ENCODE results near the gene MTOR.

- no peak for TF ChIP-seq FOS (IDR thresholded peaks at IDR 0.05; ENCODE audit: borderline replicate concordance, insufficient read depth, low read length)
- no peak for TF ChIP-seq CTCF (IDR thresholded peaks at IDR 0.05; ENCODE audit: extremely low read depth in 1 of 2, insufficient read depth in 1 of 2, low read depth in 1 of 2, low read length in 2 of 2)
- TF ChIP-seq MAX (IDR thresholded peaks at IDR 0.05; ENCODE audit: insufficient read depth, insufficient read length): no peak
- TF ChIP-seq EZH2 (IDR thresholded peaks at IDR 0.05; ENCODE audit: borderline replicate concordance, low read depth, low read length, severe bottlenecking): no peak
- TF ChIP-seq JUN (IDR thresholded peaks at IDR 0.05; ENCODE audit: borderline replicate concordance, insufficient read depth, insufficient read length, low read depth): no peak
These were observed 26.7 kb upstream of the MTOR start for GRCh38 chr1:11289064-11289463.

All from endothelial cell of umbilical vein (primary cell).